ENCODE measurements around the gene CEP112.
A peak's percentile ranks its signal among the peaks of the same experiment; 100 is the strongest.

Gene CEP112

DNA sequence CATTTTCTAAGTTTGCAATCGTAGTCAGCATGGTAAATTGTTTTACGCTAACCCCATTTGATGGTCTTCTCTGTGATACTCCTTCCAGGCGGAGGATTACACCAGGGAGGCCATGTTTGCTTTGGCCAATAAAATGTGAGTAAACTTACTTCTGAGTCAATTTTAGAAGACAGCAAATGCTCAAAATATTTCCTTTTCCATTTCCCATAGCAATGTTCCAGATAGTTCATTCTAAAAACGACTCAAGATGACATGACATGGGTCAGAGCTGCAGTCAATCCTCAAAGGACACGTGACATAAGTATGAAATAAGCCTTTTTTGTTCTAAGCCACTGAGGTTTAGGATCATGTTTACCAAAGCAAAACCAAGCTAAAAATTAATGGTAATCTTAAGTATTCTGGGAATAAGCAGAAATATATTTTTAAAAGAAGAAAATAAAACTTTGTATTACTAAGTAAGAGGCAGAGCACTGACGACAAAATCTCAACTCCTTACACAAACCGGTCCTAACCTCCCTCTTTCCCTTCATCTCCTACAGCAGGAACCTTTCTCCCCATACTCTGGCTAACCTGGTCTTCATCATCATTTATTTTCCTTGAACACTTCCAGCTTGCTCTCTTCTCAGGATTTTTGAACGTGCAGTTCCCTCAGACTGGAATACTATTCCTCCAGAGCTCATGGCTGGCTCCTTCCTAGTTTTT is 266.2 kb downstream of the CEP112 start:
- peak; percentile 54 for DNase-seq (ENCODE audit: low read depth)

DNA sequence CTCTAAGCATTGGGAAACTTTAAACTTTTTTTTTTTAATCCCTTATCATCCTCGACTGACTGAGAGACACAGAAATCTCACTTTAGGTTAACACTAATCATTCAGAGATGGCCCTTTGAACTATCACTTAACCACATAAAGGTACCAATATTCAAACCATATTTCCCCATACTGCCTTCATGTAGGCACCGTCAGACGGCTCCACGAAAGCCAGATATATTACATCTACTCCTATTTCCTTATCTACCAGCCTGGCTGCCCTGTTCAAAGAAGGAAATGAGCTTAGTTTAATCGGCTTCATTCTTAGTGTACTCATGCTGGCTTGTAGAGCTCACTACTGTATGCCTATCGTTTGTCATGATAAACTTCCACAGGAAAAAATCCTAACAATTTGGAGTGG is 270.9 kb downstream of the CEP112 start:
- DNase-seq (ENCODE audit: low read depth), result no peak

DNA sequence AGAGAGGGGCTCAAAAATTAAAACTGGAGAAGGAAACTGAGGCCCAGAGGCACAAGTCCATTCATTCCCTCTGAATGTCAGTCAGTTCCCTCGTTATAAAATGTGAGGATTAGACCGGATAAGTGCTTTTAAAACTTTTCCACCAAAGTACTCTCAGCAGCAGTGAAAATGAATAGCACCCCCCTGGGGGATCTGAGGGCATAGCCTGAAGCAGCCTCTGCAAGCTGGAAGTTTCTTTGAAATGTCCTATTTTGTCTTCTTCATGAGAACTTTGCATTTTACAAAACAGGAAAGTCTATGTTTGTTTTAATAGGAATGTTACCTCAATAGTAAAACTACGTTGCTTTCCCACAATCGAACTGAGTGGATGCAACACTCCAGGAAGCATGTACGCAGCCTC is 273.0 kb downstream of the CEP112 start:
- DNase-seq (ENCODE audit: low read depth), result no peak

DNA sequence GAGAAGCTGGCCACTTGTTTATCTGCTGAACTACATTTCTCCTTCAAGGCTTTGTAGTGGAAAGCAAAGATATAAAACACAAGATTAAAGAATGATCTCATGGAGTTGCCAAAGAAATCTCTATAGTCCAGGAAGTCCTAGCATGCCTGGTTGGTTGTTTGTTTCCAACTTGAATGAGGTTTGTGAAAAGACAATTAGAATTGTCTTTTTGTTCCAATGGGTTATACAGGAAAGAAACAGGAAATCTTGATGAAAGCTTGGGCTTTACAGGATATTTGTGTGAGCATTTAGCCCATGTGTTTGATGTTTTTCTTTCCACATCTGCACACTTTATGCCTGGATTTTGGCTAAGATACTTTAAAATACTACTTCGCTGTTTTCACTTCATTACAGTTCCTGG is 273.4 kb downstream of the CEP112 start:
- no peak for DNase-seq (ENCODE audit: low read depth)

DNA sequence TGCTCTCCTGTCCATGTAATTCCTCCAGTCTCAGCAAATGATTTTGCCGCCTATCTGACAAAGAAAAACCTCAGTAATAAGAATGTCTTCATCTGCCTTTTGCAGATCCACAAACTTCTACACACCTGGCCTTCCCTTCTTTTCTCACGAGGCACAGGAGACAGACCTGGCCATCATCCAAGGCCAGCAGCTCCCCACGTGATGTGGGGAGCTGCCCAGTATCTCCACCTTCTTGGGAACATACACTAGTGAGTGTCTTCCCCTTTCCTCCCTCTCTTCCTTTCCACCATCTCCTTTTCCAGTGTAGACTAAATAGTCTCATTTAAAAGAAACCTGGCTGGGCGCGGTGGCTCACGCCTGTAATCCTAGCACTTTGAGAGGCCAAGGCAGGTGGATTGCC is 274.4 kb downstream of the CEP112 start:
- no peak for DNase-seq (ENCODE audit: low read depth)

DNA sequence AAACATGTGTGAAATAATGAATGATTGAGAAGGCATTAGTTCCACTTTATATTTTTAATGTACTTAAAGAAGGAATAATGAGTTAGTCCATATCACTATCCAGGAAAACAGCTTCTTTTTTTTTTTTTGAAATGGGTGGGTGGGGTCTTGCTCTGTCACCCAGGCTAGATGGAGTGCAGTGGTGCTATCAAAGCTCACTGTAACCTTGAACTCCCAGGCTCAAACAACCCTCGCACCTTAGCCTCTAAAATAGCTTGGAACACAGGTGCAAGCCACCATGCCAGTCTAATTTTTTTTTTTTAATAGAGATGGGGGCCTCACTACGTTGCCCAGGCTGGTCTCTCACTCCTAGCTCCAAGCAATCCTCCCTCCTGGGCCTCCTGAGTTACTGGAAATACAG is 275.5 kb downstream of the CEP112 start:
- no peak for DNase-seq (ENCODE audit: low read depth)

DNA sequence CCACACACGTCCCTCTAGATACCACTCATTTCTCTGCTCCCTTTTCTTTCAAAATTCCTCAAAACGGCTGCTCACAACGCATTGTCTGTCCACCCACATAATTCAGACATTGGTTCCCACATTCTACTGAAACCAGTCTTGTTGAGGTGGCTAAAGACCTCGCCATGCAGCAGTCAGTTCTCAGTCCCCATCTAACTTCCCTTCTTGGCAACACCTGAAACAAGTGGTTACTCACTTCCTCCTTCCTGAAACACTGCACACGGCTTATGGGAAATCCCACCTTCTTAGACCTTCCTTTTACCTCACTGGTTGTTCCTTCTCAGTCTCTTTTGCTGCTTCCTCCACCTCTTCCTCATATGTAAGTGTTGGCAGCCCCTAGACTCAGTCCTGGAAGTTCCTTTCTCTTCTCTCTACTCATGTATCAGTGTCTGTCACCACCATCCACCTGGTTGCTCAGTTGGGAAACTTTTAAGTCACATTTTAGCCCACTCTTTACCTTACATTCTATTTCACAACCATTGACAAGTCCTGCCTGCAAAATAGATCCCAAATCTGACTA is 277.1 kb downstream of the CEP112 start:
- DNase-seq (ENCODE audit: low read depth), result no peak

DNA sequence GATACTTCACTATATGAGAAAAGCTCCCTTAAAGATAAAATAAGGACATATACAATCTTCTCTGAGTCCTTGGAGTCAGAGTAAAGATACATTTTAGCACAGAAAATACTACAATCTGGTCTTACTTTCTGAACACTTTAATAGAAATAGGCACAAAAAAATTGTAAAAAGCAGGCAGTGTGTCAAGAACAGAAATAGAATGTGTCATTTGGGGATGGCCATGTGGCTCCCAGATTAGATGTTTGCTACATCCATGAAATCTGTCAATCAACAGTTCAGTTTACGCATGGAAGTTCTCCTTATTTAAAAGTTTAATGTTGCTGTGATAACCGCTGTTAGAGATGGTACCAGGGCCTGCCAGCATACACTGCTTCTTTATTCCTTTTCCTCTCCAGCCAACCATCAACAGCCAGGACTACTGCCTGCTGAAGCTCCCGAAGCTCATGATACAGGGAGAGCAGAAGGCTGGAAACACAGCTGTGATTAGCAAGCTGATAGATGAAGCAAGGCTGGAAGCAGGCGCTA is 278.5 kb downstream of the CEP112 start:
- no peak for DNase-seq (ENCODE audit: low read depth)

DNA sequence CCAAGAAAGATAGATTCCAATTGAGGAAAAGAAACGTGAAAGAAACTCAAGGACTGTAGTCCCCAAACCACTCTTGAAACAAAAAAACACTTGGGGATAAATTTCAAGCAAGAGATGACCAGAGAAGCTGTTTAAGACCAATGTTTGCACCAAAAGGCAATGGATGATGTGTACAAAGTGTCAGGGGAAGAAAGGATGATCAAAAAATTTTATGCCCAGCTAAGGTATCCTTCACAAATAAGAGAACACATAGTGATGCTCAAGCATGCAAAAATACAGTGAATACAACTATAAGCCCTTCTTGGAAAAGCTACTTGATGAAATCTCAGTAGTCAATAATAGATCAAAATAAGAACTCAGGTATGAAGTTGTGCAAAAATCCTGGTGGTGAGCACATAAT is 281.1 kb downstream of the CEP112 start:
- DNase-seq (ENCODE audit: low read depth), result no peak

DNA sequence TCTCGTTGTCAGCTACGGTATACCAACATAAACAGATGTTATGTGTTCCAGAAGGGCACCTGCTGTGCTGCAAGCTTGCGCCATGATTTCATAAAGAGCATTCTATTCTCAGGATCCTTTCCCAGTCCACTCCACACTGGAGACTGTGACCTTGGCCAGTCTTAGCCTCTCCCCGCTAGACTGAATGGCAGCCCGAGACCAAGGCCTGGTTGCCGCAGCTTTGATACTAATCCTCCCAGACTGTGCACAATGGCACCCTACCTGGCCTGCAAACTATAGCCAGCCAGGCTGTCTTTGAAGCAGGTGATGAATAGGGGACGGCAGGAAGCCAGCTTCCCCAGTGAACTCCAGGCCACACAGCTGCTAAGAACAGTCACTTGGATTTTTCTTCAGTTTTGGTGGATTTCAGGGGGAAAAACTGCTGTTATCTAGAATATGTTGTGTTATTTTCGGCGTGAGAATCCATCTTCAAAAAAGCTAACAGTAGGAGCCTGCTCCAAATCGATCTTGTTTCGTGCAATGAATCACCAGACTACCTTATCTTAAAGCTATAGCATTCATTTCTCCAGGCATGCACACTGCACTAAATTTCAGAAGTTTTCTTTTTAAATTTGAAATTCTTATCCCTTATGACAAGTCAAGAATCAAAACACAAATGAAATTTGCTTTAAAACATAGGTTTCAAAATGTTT is 289.0 kb downstream of the CEP112 start:
- no peak for DNase-seq (ENCODE audit: low read depth)

DNA sequence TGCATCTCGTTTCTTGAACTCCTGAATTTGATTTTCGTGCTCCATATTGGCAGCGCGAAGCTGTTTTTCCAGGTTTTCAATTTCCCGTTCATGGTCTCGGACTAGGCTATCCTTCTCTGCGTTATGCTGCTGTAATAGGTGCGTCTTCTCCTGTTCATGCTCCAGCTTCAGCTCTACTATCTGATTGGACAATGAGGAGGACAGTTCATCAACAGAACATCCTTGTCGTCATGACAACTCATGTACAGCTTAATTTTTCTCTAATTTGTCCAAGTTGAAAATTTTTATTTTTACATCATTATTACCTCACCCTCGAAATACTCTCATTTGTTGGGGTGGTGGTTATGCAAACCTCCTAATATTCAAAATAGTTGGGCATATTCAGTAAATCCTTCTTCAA is 289.8 kb downstream of the CEP112 start:
- no peak for DNase-seq (ENCODE audit: low read depth)

GRCh38 chr17:65901394-65901793 is 290.5 kb downstream of the CEP112 start:
- DNase-seq (ENCODE audit: low read depth), result no peak

DNA sequence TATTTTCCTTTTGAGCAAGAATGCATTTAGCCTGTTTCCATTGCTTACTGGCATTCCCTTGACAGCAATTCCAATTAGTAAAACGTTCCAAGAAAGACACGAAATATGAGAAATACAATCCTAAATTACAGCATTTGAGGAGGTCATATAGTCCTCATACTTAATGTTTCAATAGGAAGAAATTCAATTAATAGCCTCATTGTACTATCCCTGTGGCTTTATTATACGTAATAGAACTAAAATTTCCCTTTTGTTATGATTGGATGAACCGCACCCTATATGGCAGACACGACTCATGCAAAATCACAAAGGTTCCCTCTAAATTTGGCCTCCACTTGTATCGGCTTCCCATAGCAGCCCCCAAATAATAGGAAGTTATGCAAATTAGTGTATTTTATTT is 291.7 kb downstream of the CEP112 start:
- DNase-seq (ENCODE audit: low read depth), result no peak

GRCh38 chr17:65898651-65899050 is 293.3 kb downstream of the CEP112 start:
- DNase-seq (ENCODE audit: low read depth), result no peak

DNA sequence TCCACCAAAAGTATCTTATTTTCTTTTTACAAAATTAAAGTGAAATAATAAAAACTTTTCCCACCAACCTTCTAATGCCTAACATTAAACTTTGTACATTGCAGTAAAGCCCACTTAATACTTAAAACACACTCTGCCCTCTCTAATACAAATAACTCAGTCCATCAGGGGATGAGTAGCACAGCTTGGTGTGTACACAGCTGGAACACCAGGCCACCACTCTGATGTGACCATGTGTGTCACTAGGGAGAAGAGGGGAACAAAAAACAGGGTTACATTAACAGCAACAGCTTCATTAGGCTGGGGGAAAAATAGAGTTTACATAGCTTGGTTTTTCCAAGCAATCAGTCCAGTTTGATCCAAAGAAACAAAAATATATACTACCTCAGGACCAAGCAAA is 295.0 kb downstream of the CEP112 start:
- no peak for DNase-seq (ENCODE audit: low read depth)

GRCh38 chr17:65895969-65896368 is 296.0 kb downstream of the CEP112 start:
- no peak for DNase-seq (ENCODE audit: low read depth)

GRCh38 chr17:65893692-65894279 is 298.1 kb downstream of the CEP112 start:
- no peak for DNase-seq (ENCODE audit: low read depth)

DNA sequence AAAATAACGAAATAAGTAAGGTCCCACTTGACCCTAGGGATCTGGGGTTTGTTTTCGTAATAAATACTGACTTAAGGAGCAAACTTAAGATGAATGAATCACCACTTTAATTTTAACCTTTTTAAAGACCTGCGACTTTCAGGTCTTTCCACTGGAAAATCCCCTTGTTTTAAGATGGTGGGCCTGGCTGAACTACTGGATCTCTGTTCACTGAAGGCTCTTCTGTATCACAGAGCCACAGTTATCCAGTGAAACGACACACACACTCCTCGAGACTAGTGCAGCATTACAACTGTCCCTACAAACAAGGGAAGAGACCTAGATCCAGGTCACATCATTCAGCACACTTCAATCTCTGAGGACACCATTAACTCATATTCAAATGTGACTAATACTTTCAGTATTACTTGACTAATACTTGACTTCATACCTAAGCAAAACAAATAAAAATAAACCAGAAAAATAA is 299.0 kb downstream of the CEP112 start:
- DNase-seq (ENCODE audit: low read depth), result no peak

GRCh38 chr17:65891231-65891735 is 300.6 kb downstream of the CEP112 start:
- DNase-seq (ENCODE audit: low read depth), result no peak

DNA sequence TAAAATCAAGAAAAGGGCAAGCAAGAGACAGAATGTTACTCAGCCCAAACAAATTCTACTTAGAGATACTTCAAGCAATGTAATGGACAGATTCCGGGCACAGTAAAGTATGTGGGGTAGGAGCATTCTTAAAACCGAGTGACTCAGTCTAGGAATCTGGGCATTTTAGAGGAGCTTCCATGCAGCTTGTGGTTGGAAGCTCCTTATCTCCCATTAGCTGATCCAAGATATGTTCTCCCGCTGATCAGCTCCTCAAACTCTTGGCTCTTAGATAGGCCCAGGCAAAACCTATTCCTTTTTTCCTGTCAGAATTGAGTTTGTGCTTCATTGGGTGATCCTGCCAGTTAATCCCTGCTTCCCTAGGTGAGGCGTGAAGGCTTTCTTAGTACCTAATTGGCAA is 303.3 kb downstream of the CEP112 start:
- DNase-seq (ENCODE audit: low read depth), result peak; percentile 43

DNA sequence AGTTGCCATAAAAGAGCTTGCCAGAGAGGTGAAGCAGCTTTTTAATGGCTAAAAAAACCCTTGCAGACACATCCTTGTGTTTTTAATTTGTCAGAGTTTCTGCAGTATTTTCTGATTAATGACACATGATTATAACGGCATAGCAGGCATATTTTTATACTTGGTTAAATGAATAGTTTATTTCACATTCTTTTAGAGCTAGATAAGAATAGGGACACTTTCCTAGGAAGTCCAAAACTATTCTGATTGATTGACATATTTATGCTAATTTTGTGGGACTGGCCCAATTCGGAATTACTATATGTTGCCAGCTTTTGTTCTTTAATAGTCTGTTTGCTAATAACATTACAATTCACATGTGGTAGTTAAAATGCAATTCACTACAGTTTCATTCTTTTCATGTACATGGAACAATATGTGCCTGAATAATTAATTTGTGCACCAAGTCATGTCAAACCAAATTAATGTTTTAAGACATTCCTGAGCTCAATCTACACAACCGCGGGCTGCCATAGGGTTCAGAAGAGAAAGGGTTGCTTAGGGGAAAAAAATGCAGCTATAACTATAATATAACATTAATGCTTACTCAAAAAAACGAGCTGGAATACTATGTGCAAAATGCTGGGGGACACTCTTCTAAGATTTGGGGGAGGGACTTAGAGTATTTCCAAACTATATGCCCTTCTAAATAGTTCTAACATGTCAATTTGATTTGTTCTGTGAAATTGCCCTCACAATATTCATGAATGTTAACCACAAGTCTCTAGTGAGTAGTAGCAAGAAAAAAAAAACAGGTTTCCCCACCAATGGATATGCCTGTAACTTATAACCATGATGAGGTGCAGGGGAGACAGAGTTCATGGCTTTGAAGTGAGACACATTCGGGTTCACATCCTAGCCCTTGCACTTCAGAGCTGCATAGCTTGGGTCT is 305.4 kb downstream of the CEP112 start:
- peak; percentile 42 for DNase-seq (ENCODE audit: low read depth)
